Measurements from ENCODE around the gene FBXW11.
"Not testable (repeated sequence)": the region's sequence is repeated elsewhere in the genome, so short reads cannot be mapped to it uniquely, and the experiment has no call there.

The FBXW11 gene

GRCh38 chr5:172006321-172007174, at the start of gene FBXW11:
FBXW11 (minus strand) TSS chr5:172006638; CDS start chr5:172006502, 136 bp downstream.
- peak; percentile 97 for DNase-seq

- no peak for DNase-seq
Observed at GRCh38 chr5:172055996-172056395, 49.6 kb upstream of the FBXW11 start.

DNA sequence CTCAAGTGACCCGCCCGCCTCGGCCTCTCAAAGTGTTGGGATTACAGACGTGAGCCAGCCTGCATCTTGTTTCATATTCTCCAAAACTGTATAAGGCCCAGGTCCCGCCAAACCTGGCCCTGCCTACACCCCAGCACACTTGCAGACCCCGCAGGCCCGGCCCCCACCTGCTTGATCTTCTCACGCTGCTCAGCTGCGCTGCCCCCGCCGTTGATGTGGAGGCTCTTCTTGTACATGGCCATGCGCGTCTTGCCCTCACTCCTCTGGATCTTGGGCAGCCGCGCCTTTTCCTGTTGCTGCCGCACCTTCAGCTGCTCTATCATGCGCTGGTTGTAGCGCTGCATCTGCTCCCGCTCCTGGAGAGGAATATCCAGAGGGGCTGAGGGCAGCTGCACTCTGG, 49.0 kb upstream of the FBXW11 start:
- no peak for DNase-seq

GRCh38 chr5:172054611-172055153, 48.2 kb upstream of the FBXW11 start:
- no peak for DNase-seq

DNA sequence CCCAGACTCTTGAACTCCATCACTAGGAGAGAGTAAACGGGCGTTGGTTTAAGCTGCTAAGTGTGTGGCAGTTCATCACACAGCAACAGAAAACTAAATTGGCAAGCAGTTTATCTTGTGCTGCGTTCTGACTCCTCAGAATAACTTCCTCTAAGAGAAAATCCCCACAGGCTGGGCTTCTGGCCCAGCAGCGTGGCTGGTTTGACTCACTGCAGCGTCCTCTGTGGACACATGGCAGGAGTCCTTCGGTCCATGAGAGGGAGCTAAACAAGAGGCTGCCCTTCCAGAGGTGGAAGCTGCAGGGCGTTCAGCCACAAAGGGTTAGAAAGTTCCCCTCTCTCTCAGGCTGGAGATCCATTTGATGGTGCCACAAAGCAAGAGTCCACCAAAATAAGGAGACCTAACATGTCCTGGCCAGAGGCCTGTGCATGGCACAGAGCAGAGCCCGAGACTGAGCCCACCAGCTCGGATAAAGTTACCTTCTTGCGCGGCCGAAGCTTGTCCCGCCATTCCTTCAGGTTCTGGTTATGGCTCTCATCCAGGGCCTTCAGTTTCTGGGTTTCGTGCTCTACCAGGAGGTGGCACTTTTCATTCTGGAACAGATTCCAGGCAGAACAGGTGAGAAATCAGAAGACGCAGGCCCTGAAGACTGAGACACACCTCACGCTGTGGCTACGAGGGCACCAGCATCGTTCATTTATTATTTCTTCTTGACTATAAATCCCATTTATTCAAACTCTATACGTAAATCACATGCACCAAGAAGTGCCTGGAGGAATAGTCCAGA, 46.2 kb upstream of the FBXW11 start:
- peak; percentile 23 for DNase-seq

- DNase-seq, result no peak
Observed at GRCh38 chr5:172051643-172052339, 45.4 kb upstream of the FBXW11 start.

GRCh38 chr5:172050080-172050479, 43.6 kb upstream of the FBXW11 start:
- DNase-seq, result no peak

DNA sequence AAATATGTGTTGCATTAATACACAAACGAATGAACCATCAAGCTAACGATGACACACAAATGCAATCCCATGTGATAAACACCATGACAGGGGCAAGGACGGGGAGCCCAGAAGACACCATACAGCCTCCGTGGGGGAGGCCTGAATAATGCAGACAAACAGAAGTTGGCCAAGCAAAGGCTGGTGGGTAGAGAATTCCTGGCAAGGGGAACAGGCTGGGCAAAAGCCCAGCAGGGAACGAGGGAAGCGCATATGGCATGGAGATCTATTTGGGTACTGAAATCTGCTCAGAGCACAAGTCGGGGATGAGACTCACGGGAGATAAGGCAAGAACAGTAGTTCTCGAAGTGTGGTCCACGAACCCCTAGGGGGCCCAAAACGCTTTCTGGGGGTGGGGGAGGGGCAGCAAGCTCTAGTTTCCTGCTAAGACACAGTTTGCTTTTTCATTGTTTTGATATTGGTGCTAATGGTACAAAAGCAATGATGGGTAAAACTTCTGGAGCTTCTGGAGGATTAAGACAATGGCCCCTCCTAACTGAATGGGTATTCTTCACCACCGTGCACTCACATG, 42.9 kb upstream of the FBXW11 start:
- DNase-seq, result no peak

GRCh38 chr5:172048539-172049101, 42.2 kb upstream of the FBXW11 start:
- DNase-seq, result no peak

DNA sequence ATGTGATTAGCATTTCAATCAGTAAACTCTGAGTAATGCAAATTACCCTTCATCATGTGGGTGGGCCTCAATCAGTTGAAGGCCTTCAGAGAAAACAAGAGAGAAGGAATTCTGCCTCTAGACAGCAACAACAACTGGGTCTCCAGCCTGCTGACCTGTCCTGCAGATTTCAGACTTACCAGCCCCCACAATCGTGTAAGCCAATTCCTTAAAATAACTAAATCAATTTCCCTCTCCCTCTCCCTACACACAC, 41.7 kb upstream of the FBXW11 start:
- no peak for DNase-seq

GRCh38 chr5:172046593-172046992, 40.2 kb upstream of the FBXW11 start:
- DNase-seq, result no peak

DNA sequence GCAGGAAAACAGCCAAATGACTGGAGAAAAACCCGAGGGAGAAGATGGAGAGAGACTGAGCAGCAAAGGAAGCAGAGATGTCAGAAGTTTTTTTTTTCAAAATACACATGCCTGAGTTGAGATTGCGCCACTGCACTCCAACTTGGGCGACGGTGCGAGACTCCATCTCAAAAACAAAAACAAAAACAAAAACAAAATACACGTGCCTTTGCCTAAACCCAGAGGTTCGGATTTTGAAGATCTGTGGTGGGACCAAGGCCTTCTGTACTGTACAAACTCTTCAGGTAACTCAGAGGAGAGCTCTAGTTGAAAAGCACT, 38.8 kb upstream of the FBXW11 start:
- no peak for DNase-seq

- DNase-seq, result no peak
Observed at GRCh38 chr5:172044631-172045314, 38.3 kb upstream of the FBXW11 start.

GRCh38 chr5:172043865-172044264, 37.4 kb upstream of the FBXW11 start:
- no peak for DNase-seq

- no peak for DNase-seq
Observed at GRCh38 chr5:172042183-172042582, 35.7 kb upstream of the FBXW11 start.

DNA sequence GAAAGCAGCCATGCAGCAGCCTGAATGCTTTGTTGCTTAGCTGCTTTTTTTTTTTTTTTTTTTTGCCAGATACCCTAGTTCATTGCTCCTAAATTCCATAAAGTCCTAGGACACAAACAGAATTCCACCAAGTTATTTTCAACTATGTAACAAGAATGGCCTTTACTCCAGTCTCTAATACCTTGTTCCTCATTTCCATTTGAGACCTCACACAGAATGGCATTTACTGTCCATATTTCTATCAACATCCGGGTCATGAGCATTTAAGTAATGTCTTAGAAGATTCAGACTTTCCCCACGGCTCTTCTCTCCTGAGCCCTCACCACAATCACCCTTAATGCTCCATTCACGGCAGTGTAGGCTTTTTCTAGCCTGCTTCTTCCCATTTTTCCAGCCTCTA, 31.7 kb upstream of the FBXW11 start:
- no peak for DNase-seq

DNA sequence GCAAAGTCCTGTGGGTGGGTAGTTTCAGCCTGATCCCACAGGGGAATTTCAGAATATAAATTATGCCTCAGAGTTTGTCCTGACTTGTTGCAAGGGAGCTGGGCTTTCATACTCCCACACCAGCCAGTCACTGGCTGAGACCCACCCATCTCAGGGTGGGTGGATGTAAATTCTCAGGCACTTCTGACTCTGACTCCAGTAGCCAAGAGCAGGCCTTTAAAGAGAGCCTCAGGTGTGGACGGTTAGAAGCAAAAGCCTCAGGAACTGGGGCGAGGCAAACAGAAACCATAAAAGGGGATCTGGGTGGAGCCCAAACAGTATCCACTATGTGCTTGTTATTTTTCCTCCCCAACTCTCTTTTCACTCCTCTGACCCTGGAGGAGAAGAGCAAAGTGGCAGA, 28.6 kb upstream of the FBXW11 start:
- no peak for DNase-seq

DNA sequence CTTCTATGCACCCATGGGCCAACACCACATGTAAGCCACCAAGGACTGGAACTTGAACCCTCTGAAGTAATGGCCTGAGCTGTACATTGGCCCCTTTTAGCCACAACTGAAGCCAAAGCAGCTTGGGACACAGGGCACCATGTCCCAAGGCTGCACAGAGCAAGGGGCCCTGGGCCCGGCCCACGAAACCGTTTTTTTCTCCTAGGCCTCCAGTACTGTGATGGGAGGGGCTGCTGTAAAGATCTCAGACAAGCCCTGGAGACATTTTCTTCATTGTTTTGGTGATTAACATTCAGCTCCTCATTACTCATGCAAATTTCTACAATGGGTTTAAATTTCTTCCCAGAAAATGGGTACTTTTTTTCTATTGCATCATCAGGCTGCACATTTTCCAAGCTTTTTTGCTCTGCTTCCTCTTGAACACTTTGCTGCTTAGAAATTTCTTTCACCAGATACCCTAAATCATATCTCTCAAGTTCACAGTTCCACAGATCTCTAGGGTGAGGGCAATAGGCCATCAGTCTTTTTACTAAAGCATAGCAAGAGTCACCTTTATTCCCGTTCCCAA, 25.5 kb upstream of the FBXW11 start:
- no peak for DNase-seq

GRCh38 chr5:172029876-172030275, 23.4 kb upstream of the FBXW11 start:
- no peak for DNase-seq

DNA sequence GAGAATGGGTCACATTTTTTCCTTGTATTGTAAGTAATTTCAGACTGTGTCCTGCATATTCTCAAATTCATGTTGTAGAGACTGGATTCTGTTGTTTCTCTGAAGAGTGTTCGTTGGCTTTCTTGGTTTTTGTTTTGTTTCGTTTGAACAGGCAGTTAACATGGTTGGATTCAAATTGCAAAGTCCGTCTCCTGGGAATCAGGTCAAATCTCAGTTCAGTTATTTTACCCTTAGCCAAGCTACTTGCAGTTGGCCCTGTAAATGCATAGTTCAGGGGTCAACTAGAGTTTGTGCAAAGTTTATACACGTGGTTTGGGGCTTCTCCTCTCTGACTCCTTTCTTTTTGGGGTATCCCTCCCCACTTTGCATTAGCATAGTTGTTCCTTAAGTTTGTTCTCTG, 21.7 kb upstream of the FBXW11 start:
- no peak for DNase-seq

DNA sequence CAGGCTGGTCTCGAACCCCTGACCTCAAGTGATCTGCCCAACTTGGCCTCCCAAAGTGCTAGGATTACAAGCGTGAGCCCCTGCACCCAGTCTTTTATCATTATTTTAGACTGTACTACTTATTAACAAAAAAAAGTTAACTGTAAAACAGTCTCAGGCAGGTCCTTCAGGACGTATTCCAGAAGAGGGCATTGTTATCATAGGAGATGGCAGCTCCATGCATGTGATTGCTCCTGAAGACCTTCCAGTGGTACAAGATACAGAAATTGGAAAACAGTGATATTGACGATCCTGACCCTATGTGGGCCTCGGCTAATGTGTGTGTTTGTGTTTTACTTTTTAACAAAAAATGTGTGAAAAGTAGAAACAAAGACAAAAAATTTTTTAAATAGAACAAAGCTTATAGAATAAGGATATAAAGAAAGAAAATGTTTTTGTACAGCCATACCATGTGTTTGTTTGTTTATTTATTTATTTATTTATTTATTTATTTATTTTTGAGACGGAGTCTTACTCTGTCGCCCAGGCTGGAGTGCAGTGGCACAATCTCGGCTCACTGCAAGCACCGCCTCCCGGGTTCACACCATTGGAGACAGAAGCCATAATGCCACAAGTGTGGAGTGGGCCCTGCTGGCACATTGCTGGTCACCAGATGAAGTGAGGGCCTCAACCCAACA, 13.8 kb upstream of the FBXW11 start:
- not testable (repeated sequence) for DNase-seq
